ENCODE measurements around the gene TOMM20. TPM values are rescaled to one million over a fixed set of nuclear protein-coding genes. Genes with fewer than 3 reads are reported as not detected.
"Not testable (repeated sequence)": the region's sequence is repeated elsewhere in the genome, so short reads cannot be mapped to it uniquely, and the experiment has no call there.

The TOMM20 gene
- total and polyA plus RNA-seq, 4 donors, result 60.6 to 115 (median 79.6) TPM

GRCh38 chr1:235073968-235074522 lies 54.6 kb downstream of the TOMM20 start:
- Histone ChIP-seq H3K9me3 (ENCODE audit: control insufficient read depth in 4 of 4, insufficient read depth in 3 of 4, low read length in 3 of 4) (no peaks in the 10 kb centered on the region), H3K9ac (ENCODE audit: insufficient read depth in 1 of 2, low read length in 2 of 2) (peak overlapping the region in 1 of 2 donors; percentile 40), H3K36me3 (ENCODE audit: control insufficient read depth in 4 of 4, insufficient read depth in 4 of 4, low read length in 4 of 4) (no peaks in the 10 kb centered on the region), H3K27ac (ENCODE audit: low read depth in 1 of 2, low read length in 1 of 2) (peak overlapping the region; percentile 96 to 99), H3K4me3 (no peak overlapping the region), H3K4me1 (ENCODE audit: control insufficient read depth in 5 of 5, insufficient read depth in 5 of 5, low read length in 5 of 5) (peaks cover 13 to 48% (median 29%) of the 10 kb centered on the region in 5 donors), H3K27me3 (ENCODE audit: control insufficient read depth in 3 of 3, insufficient read depth in 3 of 3, low read length in 2 of 3) (no peaks in the 10 kb centered on the region)
- ATAC-seq (ENCODE audit: insufficient read depth, low FRiP score), result no peak
- TF ChIP-seq, protein P1, sequence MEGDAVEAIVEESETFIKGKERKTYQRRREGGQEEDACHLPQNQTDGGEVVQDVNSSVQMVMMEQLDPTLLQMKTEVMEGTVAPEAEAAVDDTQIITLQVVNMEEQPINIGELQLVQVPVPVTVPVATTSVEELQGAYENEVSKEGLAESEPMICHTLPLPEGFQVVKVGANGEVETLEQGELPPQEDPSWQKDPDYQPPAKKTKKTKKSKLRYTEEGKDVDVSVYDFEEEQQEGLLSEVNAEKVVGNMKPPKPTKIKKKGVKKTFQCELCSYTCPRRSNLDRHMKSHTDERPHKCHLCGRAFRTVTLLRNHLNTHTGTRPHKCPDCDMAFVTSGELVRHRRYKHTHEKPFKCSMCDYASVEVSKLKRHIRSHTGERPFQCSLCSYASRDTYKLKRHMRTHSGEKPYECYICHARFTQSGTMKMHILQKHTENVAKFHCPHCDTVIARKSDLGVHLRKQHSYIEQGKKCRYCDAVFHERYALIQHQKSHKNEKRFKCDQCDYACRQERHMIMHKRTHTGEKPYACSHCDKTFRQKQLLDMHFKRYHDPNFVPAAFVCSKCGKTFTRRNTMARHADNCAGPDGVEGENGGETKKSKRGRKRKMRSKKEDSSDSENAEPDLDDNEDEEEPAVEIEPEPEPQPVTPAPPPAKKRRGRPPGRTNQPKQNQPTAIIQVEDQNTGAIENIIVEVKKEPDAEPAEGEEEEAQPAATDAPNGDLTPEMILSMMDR (IDR thresholded peaks at IDR 0.05; ENCODE audit: control extremely low read depth, extremely low read depth), result no peak
- DNase-seq, result no peak
- WGBS, 2 donors, result 66 to 82% methylated on average over 11 of the region's 11 CpGs

DNA sequence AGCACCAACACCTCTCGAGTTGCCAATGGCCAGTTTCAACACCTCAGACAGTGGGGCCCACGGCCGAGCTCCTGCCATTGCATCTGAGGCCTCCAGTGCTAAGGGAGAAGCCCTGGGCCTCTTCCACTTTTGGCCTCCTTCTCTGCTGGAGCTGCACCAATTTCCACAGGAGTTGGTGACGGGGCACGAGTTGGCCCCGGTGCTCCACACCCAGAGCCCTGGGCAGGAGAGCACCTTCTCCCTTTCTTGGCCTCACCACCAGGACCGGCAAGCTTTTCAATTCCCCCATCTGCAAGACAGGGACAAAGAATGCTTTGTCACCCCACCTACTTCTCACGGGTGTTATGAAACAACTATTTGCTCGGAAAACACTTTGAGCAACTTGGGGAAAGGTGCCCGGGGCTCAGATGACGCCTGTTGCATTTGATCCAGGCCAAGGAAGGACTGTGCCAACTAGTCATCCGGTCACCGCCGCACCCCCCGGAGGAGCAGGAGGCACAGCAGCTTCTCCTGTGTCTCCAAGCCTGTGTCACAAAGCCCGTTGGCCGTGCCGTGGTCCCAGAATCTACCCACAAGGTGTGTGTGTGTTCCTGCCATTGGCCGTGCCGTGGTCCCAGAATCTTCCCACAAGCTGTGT lies 55.2 kb downstream of the TOMM20 start:
- peak overlapping the region; percentile 96 to 99 for H3K27ac ChIP-seq (ENCODE audit: low read depth in 1 of 2, low read length in 1 of 2)
- TF ChIP-seq, protein P1 (IDR thresholded peaks at IDR 0.05; ENCODE audit: control extremely low read depth, extremely low read depth), result no peak
- peak; percentile 59 for ATAC-seq (ENCODE audit: insufficient read depth, low FRiP score)
- H3K4me3 ChIP-seq, result no peak overlapping the region
- no peaks in the 10 kb centered on the region for H3K27me3 ChIP-seq (ENCODE audit: control insufficient read depth in 3 of 3, insufficient read depth in 3 of 3, low read length in 2 of 3)
- H3K36me3 ChIP-seq (ENCODE audit: control insufficient read depth in 4 of 4, insufficient read depth in 4 of 4, low read length in 4 of 4), result no peaks in the 10 kb centered on the region
- peak; percentile 56 to 82 (median 67) for DNase-seq
- H3K4me1 ChIP-seq (ENCODE audit: control insufficient read depth in 5 of 5, insufficient read depth in 5 of 5, low read length in 5 of 5), result peaks cover 13 to 50% (median 25%) of the 10 kb centered on the region in 5 donors
- H3K9ac ChIP-seq (ENCODE audit: insufficient read depth in 1 of 2, low read length in 2 of 2), result no peak overlapping the region
- WGBS, 2 donors, result 31 to 43% methylated on average over 20 of the region's 20 CpGs
- no peaks in the 10 kb centered on the region for H3K9me3 ChIP-seq (ENCODE audit: control insufficient read depth in 4 of 4, insufficient read depth in 3 of 4, low read length in 3 of 4)

DNA sequence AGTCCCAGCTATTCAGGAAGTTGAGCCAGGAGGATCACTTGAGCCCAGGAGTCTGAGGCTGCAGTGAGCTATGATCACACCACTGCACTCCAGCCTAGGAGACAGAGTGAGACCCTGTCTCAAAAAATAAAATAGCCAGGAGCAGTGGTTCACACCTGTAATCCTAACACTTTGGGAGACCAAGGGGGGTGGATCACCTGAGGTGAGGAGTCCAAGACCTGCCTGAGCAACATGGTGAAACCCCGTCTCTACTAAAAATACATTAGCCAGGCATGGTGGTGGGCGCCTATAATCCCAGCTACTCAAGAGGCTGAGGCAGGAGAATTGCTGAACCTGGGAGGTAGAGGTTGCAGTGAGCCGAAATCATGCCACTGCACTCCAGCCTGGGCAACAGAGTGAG lies 56.1 kb downstream of the TOMM20 start:
- ATAC-seq (ENCODE audit: insufficient read depth, low FRiP score); H3K36me3 ChIP-seq (ENCODE audit: control insufficient read depth in 4 of 4, insufficient read depth in 4 of 4, low read length in 4 of 4); H3K9ac ChIP-seq (ENCODE audit: insufficient read depth in 1 of 2, low read length in 2 of 2); H3K4me3 ChIP-seq; H3K9me3 ChIP-seq (ENCODE audit: control insufficient read depth in 4 of 4, insufficient read depth in 3 of 4, low read length in 3 of 4); H3K27me3 ChIP-seq (ENCODE audit: control insufficient read depth in 3 of 3, insufficient read depth in 3 of 3, low read length in 2 of 3); DNase-seq: not testable (repeated sequence)
- peak overlapping the region in 1 of 2 donors; percentile 20 for H3K27ac ChIP-seq (ENCODE audit: low read depth in 1 of 2, low read length in 1 of 2)
- 96 to 97% methylated on average over 3 of the region's 3 CpGs for WGBS, 2 donors
- peaks cover 16 to 56% (median 22%) of the 10 kb centered on the region in 5 donors for H3K4me1 ChIP-seq (ENCODE audit: control insufficient read depth in 5 of 5, insufficient read depth in 5 of 5, low read length in 5 of 5)

DNA sequence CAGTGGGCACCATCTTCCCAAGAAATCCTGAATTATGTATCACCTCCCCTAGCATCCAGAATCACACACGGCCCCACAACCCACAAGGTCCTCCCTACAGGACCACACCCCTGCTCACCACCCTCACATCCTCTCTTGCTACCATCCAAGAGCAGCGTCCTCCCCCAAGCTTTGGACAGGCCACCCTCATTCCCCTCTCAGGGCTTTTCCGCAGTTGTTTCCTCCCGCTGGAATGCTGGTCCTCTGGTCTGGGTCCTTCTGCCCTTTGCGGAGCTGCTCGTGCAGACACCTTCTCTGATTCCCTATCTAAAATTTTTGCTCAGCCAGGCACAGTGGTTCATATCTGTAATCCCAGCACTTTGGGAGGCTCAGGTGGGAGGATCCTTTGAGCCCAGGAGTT lies 56.5 kb downstream of the TOMM20 start:
- DNase-seq (no peak), ATAC-seq (ENCODE audit: insufficient read depth, low FRiP score) (no peak)
- Histone ChIP-seq H3K9me3 (ENCODE audit: control insufficient read depth in 4 of 4, insufficient read depth in 3 of 4, low read length in 3 of 4) (no peaks in the 10 kb centered on the region), H3K27ac (ENCODE audit: low read depth in 1 of 2, low read length in 1 of 2) (peak overlapping the region in 1 of 2 donors; percentile 42), H3K36me3 (ENCODE audit: control insufficient read depth in 4 of 4, insufficient read depth in 4 of 4, low read length in 4 of 4) (no peaks in the 10 kb centered on the region), H3K27me3 (ENCODE audit: control insufficient read depth in 3 of 3, insufficient read depth in 3 of 3, low read length in 2 of 3) (no peaks in the 10 kb centered on the region), H3K4me3 (no peak overlapping the region), H3K9ac (ENCODE audit: insufficient read depth in 1 of 2, low read length in 2 of 2) (no peak overlapping the region), H3K4me1 (ENCODE audit: control insufficient read depth in 5 of 5, insufficient read depth in 5 of 5, low read length in 5 of 5) (peaks cover 16 to 55% (median 20%) of the 10 kb centered on the region in 5 donors)
- 89 to 90% methylated on average over 6 of the region's 6 CpGs for WGBS, 2 donors
- TF ChIP-seq, protein P1 (IDR thresholded peaks at IDR 0.05; ENCODE audit: control extremely low read depth, extremely low read depth), result no peak
